ENCODE data around the gene ZNF605.
"Not testable (repeated sequence)": the region's sequence is repeated elsewhere in the genome, so short reads cannot be mapped to it uniquely, and the experiment has no call there.

GRCh38 chr12:132936921-132937320 is 19.2 kb downstream of the ZNF605 start:
- TF ChIP-seq CTCF (IDR thresholded peaks at IDR 0.05); SIN3A (IDR thresholded peaks at IDR 0.05; ENCODE audit: borderline replicate concordance, insufficient read depth, low read depth, low read length); POLR2AphosphoS5 (IDR thresholded peaks at IDR 0.05; ENCODE audit: low read depth, low read length): not testable (repeated sequence)

Measured in Panc1 (cell line).